Progenitor cell of endocrine pancreas (in vitro differentiated cells): ENCODE results near the gene PPP1R14B. TPM values are rescaled to one million over a fixed set of nuclear protein-coding genes. Genes with fewer than 3 reads are reported as not detected.
A peak's percentile ranks its signal among the peaks of the same experiment; 100 is the strongest.

Source experiments
- DNase-seq: peaks from one replicate; pipeline ENCODE4 v3.0.0; 2021; ENCODE audit warnings: low spot score; ENCODE audit not compliant: unreplicated experiment
- H3K27ac Mint-ChIP-seq: 2 replicates; pipeline ENCODE4 v1.8.0; 2021; ENCODE audit warnings: mild to moderate bottlenecking, moderate library complexity, mixed read lengths
- H3K27me3 Mint-ChIP-seq: 2 replicates; pipeline ENCODE4 v1.8.0; 2021; ENCODE audit warnings: mixed read lengths
- H3K36me3 Mint-ChIP-seq: 2 replicates; pipeline ENCODE4 v1.8.0; 2022; ENCODE audit warnings: mixed read lengths; ENCODE audit not compliant: insufficient read depth
- H3K4me1 Mint-ChIP-seq: 2 replicates; pipeline ENCODE4 v1.8.0; 2021; ENCODE audit warnings: low read depth, mixed read lengths
- H3K4me3 Mint-ChIP-seq: 2 replicates; pipeline ENCODE4 v1.8.0; 2021; ENCODE audit warnings: low read depth, mild to moderate bottlenecking, moderate library complexity, mixed read lengths
- H3K9me3 Mint-ChIP-seq: 2 replicates; pipeline ENCODE4 v1.8.0; 2021; ENCODE audit warnings: low read depth, mixed read lengths
- CTCF ChIP-seq: fragments of 200-600 bp; sonication (generic); IDR thresholded peaks from one replicate; pipeline ENCODE4 v1.5.0; 2021; ENCODE audit warnings: antibody characterized with exemption, mild to moderate bottlenecking; ENCODE audit not compliant: unreplicated experiment
- total RNA-seq: library from RNA; stranded (reverse); gene quantifications from 2 replicates; pipeline ENCODE4 v1.2.1, GENCODE V29; 2021

Gene PPP1R14B
- total RNA-seq, 1 donor from 2014 or later: 198 TPM

GRCh38 chr11:64207256-64208085 is 39.3 kb downstream of the PPP1R14B start:
- Mint-ChIP-seq H3K27ac (no peak overlapping the region), H3K9me3 (no peaks in the 10 kb centered on the region), H3K27me3 (no peaks in the 10 kb centered on the region), H3K4me3 (no peak overlapping the region), H3K4me1 (no peaks in the 10 kb centered on the region), H3K36me3 (peaks cover 13% of the 10 kb centered on the region)
- no peak for TF ChIP-seq CTCF
- no peak for DNase-seq

GRCh38 chr11:64206457-64207255 is 40.1 kb downstream of the PPP1R14B start, which contains the start of gene FERMT3:
FERMT3 (plus strand) TSS chr11:64206721; CDS start chr11:64207365, 644 bp downstream.
- Mint-ChIP-seq H3K4me3 (no peak within 1 kb of the TSS), H3K36me3 (peaks cover 17% of the 10 kb centered on the region), H3K4me1 (no peaks in the 10 kb centered on the region), H3K9me3 (no peaks in the 10 kb centered on the region), H3K27me3 (no peaks in the 10 kb centered on the region), H3K27ac (no peak within 1 kb of the TSS)
- no peak for TF ChIP-seq CTCF
- no peak for DNase-seq

- DNase-seq: no peak
- Mint-ChIP-seq H3K4me3 (no peak overlapping the region), H3K27ac (peak overlapping the region; percentile 83), H3K36me3 (peaks cover 26% of the 10 kb centered on the region), H3K4me1 (no peaks in the 10 kb centered on the region), H3K27me3 (no peaks in the 10 kb centered on the region), H3K9me3 (no peaks in the 10 kb centered on the region)
- TF ChIP-seq CTCF: peak; percentile 59
Measured at GRCh38 chr11:64204464-64204989, 42.2 kb downstream of the PPP1R14B start.

- no peak overlapping the region for H3K27ac Mint-ChIP-seq
- H3K4me1 Mint-ChIP-seq: no peaks in the 10 kb centered on the region
- peaks cover 26% of the 10 kb centered on the region for H3K36me3 Mint-ChIP-seq
- TF ChIP-seq CTCF: no peak
- no peaks in the 10 kb centered on the region for H3K27me3 Mint-ChIP-seq
- H3K4me3 Mint-ChIP-seq: no peak overlapping the region
- H3K9me3 Mint-ChIP-seq: no peaks in the 10 kb centered on the region
- no peak for DNase-seq
Measured at GRCh38 chr11:64204080-64204440, 42.7 kb downstream of the PPP1R14B start.

GRCh38 chr11:64203421-64204079 is 43.2 kb downstream of the PPP1R14B start:
- Mint-ChIP-seq H3K9me3 (no peaks in the 10 kb centered on the region), H3K4me1 (no peaks in the 10 kb centered on the region), H3K27ac (no peak overlapping the region), H3K27me3 (no peaks in the 10 kb centered on the region), H3K4me3 (no peak overlapping the region), H3K36me3 (peaks cover 26% of the 10 kb centered on the region)
- DNase-seq: no peak
- TF ChIP-seq CTCF: no peak
